ENCODE measurements around the gene TCEA3. TPM values are rescaled to one million over a fixed set of nuclear protein-coding genes. Genes with fewer than 3 reads are reported as not detected.

TCEA3 gene
- total and polyA plus RNA-seq, 2 experiments from 2014 or later: 174 to 203 TPM

GRCh38 chr1:23431431-23431830 is 6.9 kb upstream of the TCEA3 start:
- Histone ChIP-seq H3K27ac (no peak overlapping the region), H3K9me3 (ENCODE audit: low read depth) (no peaks in the 10 kb centered on the region), H3K4me1 (ENCODE audit: low read depth) (no peaks in the 10 kb centered on the region), H3K27me3 (no peaks in the 10 kb centered on the region), H3K4me3 (no peak overlapping the region), H3K36me3 (peaks cover 38% of the 10 kb centered on the region)
- TF ChIP-seq, protein P1, sequence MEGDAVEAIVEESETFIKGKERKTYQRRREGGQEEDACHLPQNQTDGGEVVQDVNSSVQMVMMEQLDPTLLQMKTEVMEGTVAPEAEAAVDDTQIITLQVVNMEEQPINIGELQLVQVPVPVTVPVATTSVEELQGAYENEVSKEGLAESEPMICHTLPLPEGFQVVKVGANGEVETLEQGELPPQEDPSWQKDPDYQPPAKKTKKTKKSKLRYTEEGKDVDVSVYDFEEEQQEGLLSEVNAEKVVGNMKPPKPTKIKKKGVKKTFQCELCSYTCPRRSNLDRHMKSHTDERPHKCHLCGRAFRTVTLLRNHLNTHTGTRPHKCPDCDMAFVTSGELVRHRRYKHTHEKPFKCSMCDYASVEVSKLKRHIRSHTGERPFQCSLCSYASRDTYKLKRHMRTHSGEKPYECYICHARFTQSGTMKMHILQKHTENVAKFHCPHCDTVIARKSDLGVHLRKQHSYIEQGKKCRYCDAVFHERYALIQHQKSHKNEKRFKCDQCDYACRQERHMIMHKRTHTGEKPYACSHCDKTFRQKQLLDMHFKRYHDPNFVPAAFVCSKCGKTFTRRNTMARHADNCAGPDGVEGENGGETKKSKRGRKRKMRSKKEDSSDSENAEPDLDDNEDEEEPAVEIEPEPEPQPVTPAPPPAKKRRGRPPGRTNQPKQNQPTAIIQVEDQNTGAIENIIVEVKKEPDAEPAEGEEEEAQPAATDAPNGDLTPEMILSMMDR (IDR thresholded peaks at IDR 0.05; ENCODE audit: low read depth, low read length): no peak
- no peak for DNase-seq (ENCODE audit: low read depth in 1 of 2, low spot score in 1 of 2)

GRCh38 chr1:23430803-23431202 is 6.3 kb upstream of the TCEA3 start:
- Histone ChIP-seq H3K9me3 (ENCODE audit: low read depth) (no peaks in the 10 kb centered on the region), H3K27ac (no peak overlapping the region), H3K4me3 (no peak overlapping the region), H3K36me3 (peaks cover 38% of the 10 kb centered on the region), H3K27me3 (no peaks in the 10 kb centered on the region), H3K4me1 (ENCODE audit: low read depth) (no peaks in the 10 kb centered on the region)
- no peak for DNase-seq (ENCODE audit: low read depth in 1 of 2, low spot score in 1 of 2)
- TF ChIP-seq, protein P1 (IDR thresholded peaks at IDR 0.05; ENCODE audit: low read depth, low read length): no peak

GRCh38 chr1:23428136-23428905 is 3.8 kb upstream of the TCEA3 start:
- Histone ChIP-seq H3K4me3 (no peak overlapping the region), H3K9me3 (ENCODE audit: low read depth) (no peaks in the 10 kb centered on the region), H3K36me3 (peaks cover 28% of the 10 kb centered on the region), H3K4me1 (ENCODE audit: low read depth) (peaks cover 8% of the 10 kb centered on the region), H3K27me3 (no peaks in the 10 kb centered on the region), H3K27ac (no peak overlapping the region)
- no peak for DNase-seq (ENCODE audit: low read depth in 1 of 2, low spot score in 1 of 2)
- TF ChIP-seq, protein P1 (IDR thresholded peaks at IDR 0.05; ENCODE audit: low read depth, low read length): no peak

DNA sequence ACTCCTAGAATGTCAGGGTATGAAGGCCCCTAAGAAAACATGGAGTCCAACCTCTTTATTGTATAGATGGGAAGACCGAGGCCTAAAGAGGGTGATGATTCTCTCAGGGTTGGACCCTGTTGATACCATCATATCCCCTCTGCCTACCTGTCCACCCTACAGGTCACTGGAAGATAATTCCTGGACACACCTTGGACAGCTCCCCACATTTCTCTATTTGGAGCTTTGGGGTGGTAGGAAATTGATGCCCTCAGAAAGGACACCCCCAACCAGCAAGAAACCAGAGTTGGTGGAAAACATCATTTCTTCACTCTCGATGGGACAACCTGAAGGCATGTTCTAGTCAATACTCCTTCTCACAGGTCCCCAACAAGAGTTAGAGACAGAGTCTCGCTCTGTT is 3.0 kb upstream of the TCEA3 start:
- Histone ChIP-seq H3K9me3 (ENCODE audit: low read depth) (no peaks in the 10 kb centered on the region), H3K4me3 (no peak overlapping the region), H3K27me3 (no peaks in the 10 kb centered on the region), H3K36me3 (peaks cover 22% of the 10 kb centered on the region), H3K27ac (no peak overlapping the region), H3K4me1 (ENCODE audit: low read depth) (peaks cover 16% of the 10 kb centered on the region)
- DNase-seq (ENCODE audit: low read depth in 1 of 2, low spot score in 1 of 2): no peak
- TF ChIP-seq, protein P1 (IDR thresholded peaks at IDR 0.05; ENCODE audit: low read depth, low read length): no peak

DNA sequence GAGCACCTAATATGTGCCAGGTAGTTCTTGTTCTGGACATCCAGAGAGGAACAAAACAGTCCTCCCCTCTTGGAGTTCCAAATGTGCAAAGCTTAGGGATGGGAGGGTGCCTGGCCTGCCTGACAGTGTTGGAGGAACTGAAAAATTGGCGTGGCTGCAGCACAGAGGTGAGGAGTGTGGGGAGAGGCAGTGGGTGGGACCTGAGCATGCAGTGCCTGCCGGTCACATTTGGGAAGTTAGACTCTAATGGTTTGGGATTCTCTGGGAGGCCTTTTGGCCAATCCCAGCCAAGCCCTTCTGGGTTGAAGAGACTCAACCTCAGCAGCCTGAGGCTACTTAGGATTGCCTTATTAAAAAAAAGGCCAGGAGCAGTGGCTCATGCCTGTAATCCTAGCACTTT is 2.3 kb upstream of the TCEA3 start:
- Histone ChIP-seq H3K4me1 (ENCODE audit: low read depth) (peaks cover 23% of the 10 kb centered on the region), H3K4me3 (no peak overlapping the region), H3K9me3 (ENCODE audit: low read depth) (no peaks in the 10 kb centered on the region), H3K27ac (no peak overlapping the region), H3K27me3 (no peaks in the 10 kb centered on the region), H3K36me3 (peaks cover 15% of the 10 kb centered on the region)
- TF ChIP-seq, protein P1 (IDR thresholded peaks at IDR 0.05; ENCODE audit: low read depth, low read length): no peak
- no peak for DNase-seq (ENCODE audit: low read depth in 1 of 2, low spot score in 1 of 2)
